GM12801 (cell line): ENCODE data around the gene PRKN.

Experiments
- CTCF ChIP-seq: IDR thresholded peaks from one replicate; pipeline ENCODE4 v1.5.1; 2011; ENCODE audit warnings: control low read depth; ENCODE audit not compliant: insufficient read length; ENCODE audit errors: extremely low read depth

PRKN gene

GRCh38 chr6:161403717-161404116 is 1323.8 kb downstream of the PRKN start:
- no peak for TF ChIP-seq CTCF

DNA sequence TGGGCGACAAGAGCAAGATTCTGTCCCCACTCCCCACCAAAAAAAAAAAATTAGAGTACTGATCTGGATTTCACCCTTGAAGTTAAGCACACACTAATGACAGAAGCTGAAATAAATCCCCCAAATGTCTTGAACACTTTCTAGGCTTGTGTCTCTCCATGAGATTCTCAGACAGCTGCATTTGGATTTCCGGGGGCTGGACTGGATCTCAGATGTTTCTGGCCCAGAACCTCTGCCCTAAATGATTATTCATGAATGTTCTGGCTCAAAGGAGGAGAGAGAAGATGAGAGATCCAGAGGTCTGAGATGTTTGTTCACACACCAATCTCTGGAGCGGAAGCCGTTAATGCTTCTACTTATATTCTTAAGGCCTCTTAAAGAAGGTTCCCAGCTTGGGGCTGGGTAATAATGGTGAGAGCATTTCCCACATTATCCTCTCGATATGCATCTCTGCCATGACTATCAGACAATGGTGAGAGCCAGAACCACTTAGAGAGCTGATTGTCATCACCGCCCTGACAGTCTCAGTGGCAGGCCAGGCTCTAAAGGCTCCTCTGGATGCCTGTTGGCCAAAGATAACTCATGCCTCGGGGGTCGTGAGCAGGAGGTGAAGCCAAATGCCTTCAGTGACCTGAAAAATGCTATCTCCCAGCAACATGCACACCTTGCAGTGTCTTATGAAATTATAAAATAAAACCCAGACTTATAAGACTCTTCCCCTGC is 1325.8 kb downstream of the PRKN start:
- TF ChIP-seq CTCF, result no peak

DNA sequence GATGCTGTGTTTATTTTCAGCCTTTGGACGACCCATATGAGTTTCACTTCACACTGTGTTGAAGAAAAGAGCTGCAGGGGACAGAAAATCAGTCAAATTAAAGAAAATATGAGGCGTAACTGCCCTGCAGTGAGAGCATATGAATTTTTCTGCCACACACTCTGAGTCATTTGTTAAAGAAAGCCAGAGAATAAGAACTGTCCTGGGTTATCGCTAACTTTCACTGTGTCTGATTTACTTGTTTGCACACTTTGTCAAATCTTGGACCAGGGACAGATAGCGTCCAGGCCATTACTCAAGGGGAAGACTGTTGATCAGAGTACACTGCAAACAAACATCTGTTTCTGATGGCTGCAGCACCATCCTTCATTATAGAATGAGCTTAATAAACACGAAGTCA is 1326.9 kb downstream of the PRKN start:
- TF ChIP-seq CTCF, result no peak

DNA sequence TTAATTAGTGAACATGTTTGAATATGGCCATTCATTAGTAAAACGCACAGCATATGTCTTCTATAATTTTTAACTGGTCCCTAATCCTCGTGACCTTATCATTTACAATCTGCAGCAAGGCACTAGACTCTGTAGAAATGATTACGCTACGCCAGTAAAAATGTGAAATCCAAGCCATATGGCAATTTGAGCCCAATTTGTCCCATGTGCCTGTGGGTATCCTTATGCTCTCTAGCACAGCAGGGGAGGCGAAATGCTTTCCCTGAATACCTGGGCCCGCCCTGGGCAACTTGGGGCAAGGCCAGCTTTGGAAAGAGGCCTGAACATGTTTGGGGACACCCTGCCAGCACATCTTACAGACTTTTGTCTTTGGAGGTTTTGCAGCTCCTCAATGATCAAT is 1331.0 kb downstream of the PRKN start:
- TF ChIP-seq CTCF, result no peak

DNA sequence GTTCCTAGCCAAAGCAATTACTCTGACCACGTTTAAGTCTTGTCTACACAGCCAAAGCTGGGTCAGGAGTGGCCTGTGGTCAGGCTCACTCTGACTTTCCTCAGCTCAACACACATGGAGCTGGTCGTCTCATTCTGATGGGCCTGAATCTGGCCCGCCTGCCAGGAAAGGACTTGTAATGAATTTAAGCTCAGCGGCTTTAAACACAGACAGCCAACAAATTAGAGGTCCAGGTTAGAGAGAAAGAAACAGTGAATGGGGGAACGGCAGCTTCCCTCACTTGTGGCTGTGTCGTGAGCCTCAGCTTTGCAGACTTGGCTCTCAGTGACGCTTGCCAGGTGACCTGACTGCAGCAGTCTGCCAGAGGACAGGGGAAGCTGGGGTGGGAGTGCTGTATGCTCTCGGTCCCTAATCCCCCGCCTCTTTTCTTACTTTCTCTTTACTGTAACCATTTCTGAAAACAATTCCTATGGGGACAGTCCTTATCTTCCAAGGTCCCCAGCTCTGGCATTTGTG is 1331.8 kb downstream of the PRKN start:
- TF ChIP-seq CTCF, result no peak

DNA sequence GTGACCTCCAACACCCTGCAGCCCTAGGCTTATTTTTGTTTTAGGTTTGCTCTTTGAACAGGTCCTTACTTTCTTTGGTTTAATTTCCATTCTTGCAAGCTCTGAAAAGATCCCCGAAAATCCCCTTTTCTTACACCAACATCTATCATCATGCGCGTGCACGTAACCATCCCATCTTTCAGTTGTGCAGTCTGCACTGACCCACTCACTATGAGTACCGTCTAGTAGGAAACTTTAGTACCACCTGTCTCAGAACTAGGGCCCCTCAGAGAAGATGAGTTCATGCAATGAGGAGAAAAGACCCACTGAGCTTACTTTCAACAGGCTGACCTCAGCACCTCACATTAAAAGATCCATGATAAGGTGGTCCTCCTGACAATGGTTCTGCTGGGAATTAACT is 1333.1 kb downstream of the PRKN start:
- TF ChIP-seq CTCF, result no peak

GRCh38 chr6:161393839-161394364 is 1333.7 kb downstream of the PRKN start:
- no peak for TF ChIP-seq CTCF
